ENCODE results near the gene WWOX.

- TF ChIP-seq CTCF (IDR thresholded peaks at IDR 0.05; ENCODE audit: low read length) = no peak
- TF ChIP-seq EZH2phosphoT487 (IDR thresholded peaks at IDR 0.05; ENCODE audit: low read length) = no peak
These were observed 809.8 kb downstream of the WWOX start for GRCh38 chr16:78909226-78909625.

Data from MM.1S (cell line).